22Rv1 (cell line): ENCODE data around the gene NCOA4.

Experiments
- H3K27ac ChIP-seq: fragments of 450-650 bp; 2 replicates; pipeline ENCODE4 v1.5.1; 2017
- ZFX ChIP-seq: fragments of 450-650 bp; IDR thresholded peaks from 2 replicates; pipeline ENCODE4 v1.6.1; 2017; ENCODE audit warnings: antibody characterized with exemption, borderline replicate concordance
- TF ChIP-seq, protein P1 (sequence below): fragments of 450-650 bp; IDR thresholded peaks from 2 replicates; pipeline ENCODE4 v1.5.1; 2017; ENCODE audit warnings: mild to moderate bottlenecking

NCOA4 gene

DNA sequence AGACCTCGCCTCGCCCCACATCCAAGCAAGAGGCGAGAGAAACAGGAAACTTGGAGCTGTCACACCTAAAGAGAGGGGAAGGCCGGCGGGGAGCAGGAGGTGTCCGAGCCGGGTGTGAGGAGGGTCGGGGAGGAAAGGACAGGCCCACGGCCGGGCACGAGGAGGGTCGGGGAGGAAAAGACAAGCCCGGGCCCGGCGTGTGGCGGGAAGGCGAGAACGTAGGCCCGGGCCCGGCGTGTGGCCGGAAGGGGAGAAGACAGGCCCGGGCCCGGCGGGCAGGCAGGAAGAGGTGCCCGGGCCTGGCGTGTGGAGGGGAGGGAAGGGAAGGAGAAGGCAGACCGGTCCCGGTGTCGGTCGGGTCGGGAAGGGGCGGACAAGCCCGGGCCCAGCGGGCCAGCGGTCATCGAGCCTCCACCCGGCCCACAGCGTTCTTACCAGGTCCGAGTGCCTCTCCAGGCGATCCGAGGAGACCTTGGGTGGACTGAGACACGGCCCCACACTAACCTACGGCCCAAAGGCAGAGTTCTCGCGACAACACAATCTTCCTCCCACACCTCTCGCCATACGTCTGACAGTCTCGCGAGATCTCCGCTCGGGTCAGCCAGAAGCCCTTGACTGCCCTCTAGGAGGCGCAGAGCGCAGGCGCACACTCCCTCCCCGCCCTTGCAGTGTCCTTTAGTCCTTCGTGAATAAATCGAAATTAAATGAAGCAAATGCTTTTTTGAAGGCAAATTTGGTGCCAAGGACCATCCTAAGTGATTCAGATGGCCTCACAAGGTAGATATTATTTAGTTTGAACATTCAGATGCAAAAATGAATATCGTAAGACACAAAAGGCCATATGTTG is at the start of gene NCOA4:
TSS of gene NCOA4 (minus strand) at position 533 of the 847 bp plus-strand sequence. CDS start 13,943 bp downstream, outside the sequence.
- TF ChIP-seq ZFX = no peak
- TF ChIP-seq, protein P1, sequence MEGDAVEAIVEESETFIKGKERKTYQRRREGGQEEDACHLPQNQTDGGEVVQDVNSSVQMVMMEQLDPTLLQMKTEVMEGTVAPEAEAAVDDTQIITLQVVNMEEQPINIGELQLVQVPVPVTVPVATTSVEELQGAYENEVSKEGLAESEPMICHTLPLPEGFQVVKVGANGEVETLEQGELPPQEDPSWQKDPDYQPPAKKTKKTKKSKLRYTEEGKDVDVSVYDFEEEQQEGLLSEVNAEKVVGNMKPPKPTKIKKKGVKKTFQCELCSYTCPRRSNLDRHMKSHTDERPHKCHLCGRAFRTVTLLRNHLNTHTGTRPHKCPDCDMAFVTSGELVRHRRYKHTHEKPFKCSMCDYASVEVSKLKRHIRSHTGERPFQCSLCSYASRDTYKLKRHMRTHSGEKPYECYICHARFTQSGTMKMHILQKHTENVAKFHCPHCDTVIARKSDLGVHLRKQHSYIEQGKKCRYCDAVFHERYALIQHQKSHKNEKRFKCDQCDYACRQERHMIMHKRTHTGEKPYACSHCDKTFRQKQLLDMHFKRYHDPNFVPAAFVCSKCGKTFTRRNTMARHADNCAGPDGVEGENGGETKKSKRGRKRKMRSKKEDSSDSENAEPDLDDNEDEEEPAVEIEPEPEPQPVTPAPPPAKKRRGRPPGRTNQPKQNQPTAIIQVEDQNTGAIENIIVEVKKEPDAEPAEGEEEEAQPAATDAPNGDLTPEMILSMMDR = peak; percentile 86
- H3K27ac ChIP-seq = peak within 1 kb of the TSS; percentile 85

DNA sequence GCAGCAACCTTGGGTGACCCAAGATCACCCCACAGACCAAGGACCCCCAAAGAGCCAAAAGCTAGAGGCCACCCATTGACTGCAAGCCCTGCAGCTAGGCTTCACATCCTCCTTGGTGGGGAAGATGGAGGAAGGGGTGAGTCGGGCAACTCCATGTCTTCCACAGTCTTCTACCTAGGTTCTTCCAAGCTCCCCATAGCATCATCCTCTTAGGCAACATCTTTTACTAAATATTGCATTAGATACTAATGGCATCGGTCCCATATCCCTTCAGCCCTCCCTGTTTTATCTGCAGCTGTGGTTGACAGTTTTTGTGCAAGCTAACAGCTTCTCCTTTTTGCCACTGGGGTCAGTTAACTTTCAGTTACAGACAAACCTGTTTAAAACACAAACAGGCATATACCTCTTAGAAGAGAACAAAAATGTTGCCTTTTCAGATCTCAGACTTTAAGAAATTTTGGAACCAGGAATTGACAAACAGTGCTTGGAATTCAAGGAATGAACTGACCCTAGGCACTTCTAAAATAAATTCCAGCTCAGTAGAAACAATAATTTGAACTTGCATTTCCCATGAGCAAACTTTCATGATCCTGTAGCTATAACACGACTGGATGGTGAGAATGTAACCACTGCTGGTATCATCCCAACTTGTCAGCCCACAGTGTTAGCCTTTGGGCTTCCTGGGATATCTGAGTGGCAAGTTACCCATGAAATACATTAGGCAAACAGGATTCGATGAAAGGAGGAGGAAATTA is 49.6 kb upstream of the NCOA4 start:
- no peak for TF ChIP-seq ZFX
- TF ChIP-seq, protein P1 = no peak
- no peak overlapping the region for H3K27ac ChIP-seq

DNA sequence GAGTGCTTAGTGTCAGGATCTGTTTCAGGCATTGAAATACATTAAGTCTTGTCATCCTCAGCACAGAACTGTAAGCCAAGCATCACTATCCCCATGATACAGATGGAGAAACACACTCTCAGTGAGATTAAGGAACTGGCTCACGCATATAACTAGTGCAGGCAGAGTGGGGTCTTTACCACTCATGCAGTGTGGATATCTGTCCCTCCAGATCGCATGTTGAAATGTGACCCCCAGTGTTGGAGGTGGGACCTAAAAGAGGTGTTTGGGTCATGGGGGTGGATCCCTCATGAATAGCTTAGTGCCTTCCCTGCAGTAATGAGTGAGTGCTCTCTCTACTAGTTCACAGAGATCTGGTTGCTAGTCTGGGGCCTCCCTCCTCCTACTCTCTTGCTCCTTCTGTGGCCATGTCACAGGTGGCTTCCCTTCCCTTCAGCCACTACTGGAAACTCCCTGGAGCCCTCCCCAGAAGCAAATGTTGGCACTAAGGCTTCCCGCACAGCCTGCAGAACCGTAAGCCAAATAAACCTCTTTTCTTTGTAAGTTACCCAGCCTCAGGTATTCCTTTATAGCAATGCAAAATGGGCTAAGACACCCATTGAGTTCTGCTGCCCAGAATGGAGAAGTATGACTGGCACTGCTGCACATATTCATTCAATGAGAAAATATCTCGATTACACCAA is 47.4 kb upstream of the NCOA4 start:
- H3K27ac ChIP-seq = peak overlapping the region; percentile 82
- TF ChIP-seq, protein P1 = no peak
- TF ChIP-seq ZFX = no peak

DNA sequence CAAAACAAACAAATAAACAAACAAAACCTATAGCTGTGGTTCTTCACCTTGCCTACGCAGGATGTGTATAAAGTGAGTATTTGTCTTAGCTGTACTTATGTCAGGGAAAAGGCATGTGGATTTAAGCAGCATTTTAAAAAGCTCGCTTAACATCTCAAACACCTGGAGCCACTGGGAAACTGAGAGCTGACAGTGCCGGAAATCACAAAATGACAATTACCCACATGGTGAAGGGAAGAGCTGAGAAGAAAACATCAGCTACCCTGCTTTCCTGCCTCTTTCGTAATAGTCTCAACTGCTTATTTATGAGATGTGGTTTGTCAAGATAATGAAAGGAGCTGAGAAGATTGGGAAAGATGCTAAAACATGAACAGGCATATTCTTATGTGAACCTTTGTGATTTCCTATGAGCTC is 46.7 kb upstream of the NCOA4 start:
- H3K27ac ChIP-seq = peak overlapping the region; percentile 82
- TF ChIP-seq, protein P1 = no peak
- no peak for TF ChIP-seq ZFX

DNA sequence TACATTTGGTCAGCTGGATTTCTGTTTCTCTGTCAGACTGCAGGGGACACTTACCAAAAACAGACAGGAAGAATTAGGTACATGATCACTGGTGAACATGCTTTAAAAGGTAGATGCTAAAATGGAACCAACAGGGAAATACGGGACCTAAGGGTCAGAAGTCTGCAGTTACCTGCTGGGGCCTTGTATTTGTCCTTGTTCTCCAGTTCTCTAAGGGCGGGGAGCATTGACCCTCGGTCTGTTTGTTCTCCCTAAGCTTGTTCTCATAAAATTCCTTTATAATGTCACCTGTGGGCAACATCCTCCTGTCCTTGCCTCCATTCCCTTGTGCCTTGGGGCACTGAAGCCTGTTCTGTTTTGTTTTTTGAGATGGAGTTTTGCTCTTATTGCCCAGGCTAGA is 45.4 kb upstream of the NCOA4 start:
- peak overlapping the region; percentile 82 for H3K27ac ChIP-seq
- TF ChIP-seq, protein P1 = no peak
- no peak for TF ChIP-seq ZFX

DNA sequence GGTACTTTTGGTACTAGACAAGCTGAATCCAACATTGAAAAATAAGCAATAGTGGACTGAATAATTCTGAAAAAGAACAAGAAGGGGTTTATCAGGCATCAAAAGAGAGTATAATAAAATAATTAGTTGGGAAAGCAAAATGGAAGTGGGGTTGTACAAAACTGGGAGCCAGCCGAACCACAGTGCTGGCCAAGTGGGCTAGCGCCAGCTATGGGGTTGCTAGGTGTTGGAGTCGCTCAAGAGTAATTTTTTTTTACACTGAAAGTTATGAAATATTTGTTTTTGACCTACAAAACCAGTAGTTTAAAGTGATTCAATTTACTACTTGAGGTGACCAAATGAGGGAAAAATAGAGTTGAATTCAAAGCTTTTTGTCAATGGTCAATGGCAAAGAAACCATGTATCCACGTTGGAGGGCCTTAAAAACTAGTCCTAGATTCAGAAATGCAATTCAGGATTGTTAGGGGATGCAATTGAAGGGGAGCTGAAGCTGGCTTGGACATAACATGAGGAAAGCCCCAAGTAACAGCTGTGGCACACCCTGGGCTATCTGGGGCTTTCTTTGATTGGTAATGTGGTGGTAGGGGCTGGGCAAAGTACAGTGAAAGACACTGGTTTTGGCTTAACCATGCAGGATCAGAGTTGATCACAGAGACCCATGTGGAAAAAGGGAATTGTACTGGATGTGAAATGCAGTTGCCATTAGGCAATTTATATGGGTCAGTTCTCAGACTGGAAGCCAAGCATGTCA is 43.9 kb upstream of the NCOA4 start:
- H3K27ac ChIP-seq = no peak overlapping the region
- TF ChIP-seq, protein P1 = no peak
